Measurements from ENCODE around the gene PCDHA1. TPM values are rescaled to one million over a fixed set of nuclear protein-coding genes. Genes with fewer than 3 reads are reported as not detected.
"Not testable (repeated sequence)": the region's sequence is repeated elsewhere in the genome, so short reads cannot be mapped to it uniquely, and the experiment has no call there.

Gene PCDHA1
- total RNA-seq, 2 experiments from 2014 or later: not detected

GRCh38 chr5:140827704-140828361, 41.9 kb downstream of the PCDHA1 start, which contains the start of gene PCDHA6:
TSS of gene PCDHA6 (plus strand) at chr5:140827960. CDS start at chr5:140828092, 132 bp downstream.
- H3K27me3 Mint-ChIP-seq: peaks cover 6% of the 10 kb centered on the region
- H3K4me3 Mint-ChIP-seq: no peak within 1 kb of the TSS
- no peaks in the 10 kb centered on the region for H3K4me1 Mint-ChIP-seq
- no peak for DNase-seq
- ATAC-seq (ENCODE audit: low read depth): no peak
- H3K27ac Mint-ChIP-seq: no peak within 1 kb of the TSS
- no peaks in the 10 kb centered on the region for H3K36me3 Mint-ChIP-seq
- POLR2A ChIA-PET: no interaction called here
- H3K9me3 Mint-ChIP-seq: peaks cover 14% of the 10 kb centered on the region

GRCh38 chr5:140828362-140828737, 42.4 kb downstream of the PCDHA1 start:
- POLR2A ChIA-PET: no interaction called here
- Mint-ChIP-seq H3K36me3 (no peaks in the 10 kb centered on the region), H3K27ac (no peak overlapping the region), H3K4me3 (no peak overlapping the region), H3K9me3 (peaks cover 18% of the 10 kb centered on the region), H3K4me1 (no peaks in the 10 kb centered on the region), H3K27me3 (peaks cover 8% of the 10 kb centered on the region)
- ATAC-seq (ENCODE audit: low read depth) (no peak), DNase-seq (no peak)

GRCh38 chr5:140829511-140830501, 43.9 kb downstream of the PCDHA1 start:
- H3K27me3 Mint-ChIP-seq: peaks cover 10% of the 10 kb centered on the region
- H3K4me1 Mint-ChIP-seq; H3K27ac Mint-ChIP-seq; ATAC-seq (ENCODE audit: low read depth); POLR2A ChIA-PET; H3K4me3 Mint-ChIP-seq; H3K36me3 Mint-ChIP-seq: not testable (repeated sequence)
- H3K9me3 Mint-ChIP-seq: peaks cover 20% of the 10 kb centered on the region
- peak; percentile 26 for DNase-seq

GRCh38 chr5:140833993-140834392, 48.1 kb downstream of the PCDHA1 start, which contains the start of gene PCDHA7:
TSS of gene PCDHA7 (plus strand) at chr5:140834269. CDS start at chr5:140834384, 115 bp downstream.
- H3K9me3 Mint-ChIP-seq: peaks cover 12% of the 10 kb centered on the region
- POLR2A ChIA-PET: no interaction called here

GRCh38 chr5:140834439-140835008, 48.6 kb downstream of the PCDHA1 start:
- POLR2A ChIA-PET; H3K4me3 Mint-ChIP-seq; ATAC-seq (ENCODE audit: low read depth); H3K27ac Mint-ChIP-seq; H3K4me1 Mint-ChIP-seq; DNase-seq; H3K27me3 Mint-ChIP-seq; H3K36me3 Mint-ChIP-seq: not testable (repeated sequence)
- H3K9me3 Mint-ChIP-seq: peaks cover 12% of the 10 kb centered on the region

More at GRCh38 chr5:140833993-140834392, 48.1 kb downstream of the PCDHA1 start, which contains the start of gene PCDHA7:
- no peak for DNase-seq
- no peaks in the 10 kb centered on the region for H3K36me3 Mint-ChIP-seq
- ATAC-seq (ENCODE audit: low read depth): no peak
- H3K27ac Mint-ChIP-seq: no peak within 1 kb of the TSS
- peaks cover 7% of the 10 kb centered on the region for H3K27me3 Mint-ChIP-seq
- no peak within 1 kb of the TSS for H3K4me3 Mint-ChIP-seq
- no peaks in the 10 kb centered on the region for H3K4me1 Mint-ChIP-seq

- no peak overlapping the region for H3K27ac Mint-ChIP-seq
Measured at GRCh38 chr5:140835622-140836510, 49.9 kb downstream of the PCDHA1 start.

GRCh38 chr5:140840978-140841962, 55.3 kb downstream of the PCDHA1 start, which contains the start of gene PCDHA8:
TSS of gene PCDHA8 (plus strand) at chr5:140841187. CDS start at chr5:140841322, 135 bp downstream.
- H3K9me3 Mint-ChIP-seq: peaks cover 10% of the 10 kb centered on the region
- DNase-seq (no peak), ATAC-seq (ENCODE audit: low read depth) (no peak)
- no peaks in the 10 kb centered on the region for H3K4me1 Mint-ChIP-seq
- POLR2A ChIA-PET: no interaction called here
- H3K27me3 Mint-ChIP-seq: no peaks in the 10 kb centered on the region
- H3K27ac Mint-ChIP-seq: peak within 1 kb of the TSS; percentile 25
- no peaks in the 10 kb centered on the region for H3K36me3 Mint-ChIP-seq
- no peak within 1 kb of the TSS for H3K4me3 Mint-ChIP-seq

More at GRCh38 chr5:140835622-140836510, 49.9 kb downstream of the PCDHA1 start:
- DNase-seq: peak; percentile 27
- POLR2A ChIA-PET: no interaction called here
- Mint-ChIP-seq H3K4me1 (no peaks in the 10 kb centered on the region), H3K9me3 (peaks cover 16% of the 10 kb centered on the region), H3K4me3 (no peak overlapping the region), H3K36me3 (no peaks in the 10 kb centered on the region), H3K27me3 (peaks cover 7% of the 10 kb centered on the region)
- ATAC-seq (ENCODE audit: low read depth): no peak

- no peak overlapping the region for H3K27ac Mint-ChIP-seq
- POLR2A ChIA-PET: no interaction called here
- no peak for DNase-seq
- no peaks in the 10 kb centered on the region for H3K36me3 Mint-ChIP-seq
- no peaks in the 10 kb centered on the region for H3K4me1 Mint-ChIP-seq
- peaks cover 4% of the 10 kb centered on the region for H3K27me3 Mint-ChIP-seq
- peaks cover 15% of the 10 kb centered on the region for H3K9me3 Mint-ChIP-seq
- no peak for ATAC-seq (ENCODE audit: low read depth)
- H3K4me3 Mint-ChIP-seq: no peak overlapping the region
Measured at GRCh38 chr5:140842798-140843733, 57.1 kb downstream of the PCDHA1 start.

GRCh38 chr5:140848139-140849102, 62.5 kb downstream of the PCDHA1 start, which contains the start of gene PCDHA9:
TSS of gene PCDHA9 (plus strand) at chr5:140848382. CDS start at chr5:140848496, 114 bp downstream.
- H3K27me3 Mint-ChIP-seq; H3K36me3 Mint-ChIP-seq; H3K4me3 Mint-ChIP-seq; H3K27ac Mint-ChIP-seq; H3K9me3 Mint-ChIP-seq; POLR2A ChIA-PET; DNase-seq; ATAC-seq (ENCODE audit: low read depth); H3K4me1 Mint-ChIP-seq: not testable (repeated sequence)

Measured in activated naive CD8-positive, alpha-beta T cell treated with anti-CD3 and anti-CD28 coated beads, Interleukin-2, amount 10 ng/mL, durations not matched to agents 7 days and 5 days (primary cell).